ENCODE results near the gene TMEM242.

The TMEM242 gene

GRCh38 chr6:157292202-157292601 lies 31.1 kb downstream of the TMEM242 start:
- H3K4me1 ChIP-seq (ENCODE audit: insufficient read depth, low read length): no peaks in the 10 kb centered on the region
- no peak overlapping the region for H3K4me3 ChIP-seq (ENCODE audit: low read length)
- H2AFZ ChIP-seq (ENCODE audit: low read depth, low read length): no peak overlapping the region
- peaks cover 30% of the 10 kb centered on the region for H3K36me3 ChIP-seq (ENCODE audit: insufficient read depth, low read length)
- H3K9me3 ChIP-seq (ENCODE audit: low read length): no peaks in the 10 kb centered on the region
- no peaks in the 10 kb centered on the region for H3K27me3 ChIP-seq (ENCODE audit: insufficient read depth, low read length)

GRCh38 chr6:157291356-157291755 lies 32.0 kb downstream of the TMEM242 start:
- Histone ChIP-seq H3K4me3 (ENCODE audit: low read length) (no peak overlapping the region), H3K27me3 (ENCODE audit: insufficient read depth, low read length) (no peaks in the 10 kb centered on the region), H3K36me3 (ENCODE audit: insufficient read depth, low read length) (peaks cover 30% of the 10 kb centered on the region), H3K9me3 (ENCODE audit: low read length) (no peaks in the 10 kb centered on the region), H3K4me1 (ENCODE audit: insufficient read depth, low read length) (no peaks in the 10 kb centered on the region), H2AFZ (ENCODE audit: low read depth, low read length) (no peak overlapping the region)

GRCh38 chr6:157290797-157291196 lies 32.5 kb downstream of the TMEM242 start:
- no peaks in the 10 kb centered on the region for H3K27me3 ChIP-seq (ENCODE audit: insufficient read depth, low read length)
- no peak overlapping the region for H2AFZ ChIP-seq (ENCODE audit: low read depth, low read length)
- peaks cover 30% of the 10 kb centered on the region for H3K36me3 ChIP-seq (ENCODE audit: insufficient read depth, low read length)
- H3K9me3 ChIP-seq (ENCODE audit: low read length): no peaks in the 10 kb centered on the region
- H3K4me1 ChIP-seq (ENCODE audit: insufficient read depth, low read length): no peaks in the 10 kb centered on the region
- H3K4me3 ChIP-seq (ENCODE audit: low read length): no peak overlapping the region

- Histone ChIP-seq H3K4me3 (ENCODE audit: low read length) (no peak overlapping the region), H3K36me3 (ENCODE audit: insufficient read depth, low read length) (peaks cover 30% of the 10 kb centered on the region), H3K27me3 (ENCODE audit: insufficient read depth, low read length) (no peaks in the 10 kb centered on the region)
These were observed 33.6 kb downstream of the TMEM242 start for GRCh38 chr6:157289764-157290163.

GRCh38 chr6:157288575-157288974 lies 34.7 kb downstream of the TMEM242 start:
- Histone ChIP-seq H2AFZ (ENCODE audit: low read depth, low read length) (no peak overlapping the region), H3K9me3 (ENCODE audit: low read length) (no peaks in the 10 kb centered on the region), H3K4me3 (ENCODE audit: low read length) (no peak overlapping the region), H3K27me3 (ENCODE audit: insufficient read depth, low read length) (no peaks in the 10 kb centered on the region), H3K4me1 (ENCODE audit: insufficient read depth, low read length) (no peaks in the 10 kb centered on the region), H3K36me3 (ENCODE audit: insufficient read depth, low read length) (peaks cover 30% of the 10 kb centered on the region)

More at GRCh38 chr6:157289764-157290163, 33.6 kb downstream of the TMEM242 start:
- no peak overlapping the region for H2AFZ ChIP-seq (ENCODE audit: low read depth, low read length)
- H3K4me1 ChIP-seq (ENCODE audit: insufficient read depth, low read length): no peaks in the 10 kb centered on the region
- H3K9me3 ChIP-seq (ENCODE audit: low read length): no peaks in the 10 kb centered on the region

GRCh38 chr6:157287923-157288322 lies 35.4 kb downstream of the TMEM242 start:
- no peaks in the 10 kb centered on the region for H3K4me1 ChIP-seq (ENCODE audit: insufficient read depth, low read length)
- H3K36me3 ChIP-seq (ENCODE audit: insufficient read depth, low read length): peaks cover 30% of the 10 kb centered on the region
- no peak overlapping the region for H2AFZ ChIP-seq (ENCODE audit: low read depth, low read length)
- H3K4me3 ChIP-seq (ENCODE audit: low read length): no peak overlapping the region
- no peaks in the 10 kb centered on the region for H3K27me3 ChIP-seq (ENCODE audit: insufficient read depth, low read length)
- no peaks in the 10 kb centered on the region for H3K9me3 ChIP-seq (ENCODE audit: low read length)

GRCh38 chr6:157287247-157287850 lies 36.0 kb downstream of the TMEM242 start:
- Histone ChIP-seq H3K36me3 (ENCODE audit: insufficient read depth, low read length) (peaks cover 24% of the 10 kb centered on the region), H3K4me1 (ENCODE audit: insufficient read depth, low read length) (no peaks in the 10 kb centered on the region), H3K4me3 (ENCODE audit: low read length) (no peak overlapping the region), H2AFZ (ENCODE audit: low read depth, low read length) (no peak overlapping the region), H3K9me3 (ENCODE audit: low read length) (no peaks in the 10 kb centered on the region), H3K27me3 (ENCODE audit: insufficient read depth, low read length) (no peaks in the 10 kb centered on the region)

- no peak overlapping the region for H3K4me3 ChIP-seq (ENCODE audit: low read length)
- peaks cover 10% of the 10 kb centered on the region for H3K36me3 ChIP-seq (ENCODE audit: insufficient read depth, low read length)
- H3K4me1 ChIP-seq (ENCODE audit: insufficient read depth, low read length): no peaks in the 10 kb centered on the region
- no peaks in the 10 kb centered on the region for H3K9me3 ChIP-seq (ENCODE audit: low read length)
- H2AFZ ChIP-seq (ENCODE audit: low read depth, low read length): no peak overlapping the region
- H3K27me3 ChIP-seq (ENCODE audit: insufficient read depth, low read length): no peaks in the 10 kb centered on the region
These were observed 37.9 kb downstream of the TMEM242 start for GRCh38 chr6:157285422-157285779.

- Histone ChIP-seq H2AFZ (ENCODE audit: low read depth, low read length) (no peak overlapping the region), H3K9me3 (ENCODE audit: low read length) (no peaks in the 10 kb centered on the region), H3K4me1 (ENCODE audit: insufficient read depth, low read length) (no peaks in the 10 kb centered on the region), H3K27me3 (ENCODE audit: insufficient read depth, low read length) (no peaks in the 10 kb centered on the region), H3K4me3 (ENCODE audit: low read length) (no peak overlapping the region), H3K36me3 (ENCODE audit: insufficient read depth, low read length) (peaks cover 4% of the 10 kb centered on the region)
These were observed 38.4 kb downstream of the TMEM242 start for GRCh38 chr6:157284738-157285421.

GRCh38 chr6:157283900-157284737 lies 39.2 kb downstream of the TMEM242 start:
- H3K9me3 ChIP-seq (ENCODE audit: low read length): no peaks in the 10 kb centered on the region
- H3K4me1 ChIP-seq (ENCODE audit: insufficient read depth, low read length): no peaks in the 10 kb centered on the region
- H3K27me3 ChIP-seq (ENCODE audit: insufficient read depth, low read length): no peaks in the 10 kb centered on the region
- no peak overlapping the region for H2AFZ ChIP-seq (ENCODE audit: low read depth, low read length)
- peaks cover 4% of the 10 kb centered on the region for H3K36me3 ChIP-seq (ENCODE audit: insufficient read depth, low read length)
- H3K4me3 ChIP-seq (ENCODE audit: low read length): no peak overlapping the region

- Histone ChIP-seq H3K4me1 (ENCODE audit: insufficient read depth, low read length) (no peaks in the 10 kb centered on the region), H3K4me3 (ENCODE audit: low read length) (no peak overlapping the region), H2AFZ (ENCODE audit: low read depth, low read length) (no peak overlapping the region), H3K9me3 (ENCODE audit: low read length) (no peaks in the 10 kb centered on the region), H3K36me3 (ENCODE audit: insufficient read depth, low read length) (no peaks in the 10 kb centered on the region), H3K27me3 (ENCODE audit: insufficient read depth, low read length) (no peaks in the 10 kb centered on the region)
These were observed 39.9 kb downstream of the TMEM242 start for GRCh38 chr6:157283330-157283898.

GRCh38 chr6:157282284-157282683 lies 41.0 kb downstream of the TMEM242 start:
- Histone ChIP-seq H3K4me1 (ENCODE audit: insufficient read depth, low read length) (no peaks in the 10 kb centered on the region), H3K36me3 (ENCODE audit: insufficient read depth, low read length) (no peaks in the 10 kb centered on the region), H2AFZ (ENCODE audit: low read depth, low read length) (no peak overlapping the region), H3K4me3 (ENCODE audit: low read length) (no peak overlapping the region), H3K27me3 (ENCODE audit: insufficient read depth, low read length) (no peaks in the 10 kb centered on the region), H3K9me3 (ENCODE audit: low read length) (no peaks in the 10 kb centered on the region)

- no peak overlapping the region for H3K4me3 ChIP-seq (ENCODE audit: low read length)
- H2AFZ ChIP-seq (ENCODE audit: low read depth, low read length): no peak overlapping the region
- no peaks in the 10 kb centered on the region for H3K27me3 ChIP-seq (ENCODE audit: insufficient read depth, low read length)
- no peaks in the 10 kb centered on the region for H3K36me3 ChIP-seq (ENCODE audit: insufficient read depth, low read length)
- H3K4me1 ChIP-seq (ENCODE audit: insufficient read depth, low read length): no peaks in the 10 kb centered on the region
- H3K9me3 ChIP-seq (ENCODE audit: low read length): no peaks in the 10 kb centered on the region
These were observed 41.7 kb downstream of the TMEM242 start for GRCh38 chr6:157281570-157281969.
